ENCODE results near the gene IPCEF1. TPM values are rescaled to one million over a fixed set of nuclear protein-coding genes. Genes with fewer than 3 reads are reported as not detected.
"Not testable (repeated sequence)": the region's sequence is repeated elsewhere in the genome, so short reads cannot be mapped to it uniquely, and the experiment has no call there.

Gene IPCEF1
- total RNA-seq, 2 donors from 2014 or later: 17.6 to 20.4 TPM

DNA sequence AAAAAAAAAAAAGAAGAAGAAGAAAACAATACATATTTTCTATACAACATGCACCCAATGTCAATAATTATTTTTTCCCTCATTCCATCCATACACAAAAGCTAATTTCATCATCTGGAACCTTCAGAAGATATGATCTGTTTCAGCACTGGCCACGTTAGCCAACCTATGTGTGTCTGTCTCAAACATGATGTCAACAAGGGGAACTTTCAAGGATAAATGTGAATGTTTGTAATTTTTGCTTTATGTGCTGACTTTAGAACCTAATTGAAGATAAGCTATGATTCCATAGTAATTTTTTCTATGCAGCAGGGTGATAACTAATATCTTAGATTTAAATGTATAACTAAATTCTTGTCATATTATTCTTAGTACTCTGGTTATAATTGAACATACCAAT lies 37.9 kb downstream of the IPCEF1 start:
- H3K4me1 Mint-ChIP-seq (ENCODE audit: low read depth): peaks cover 13% of the 10 kb centered on the region
- peaks cover 12% of the 10 kb centered on the region for H3K27me3 Mint-ChIP-seq (ENCODE audit: low read depth)
- H3K27ac Mint-ChIP-seq: no peak overlapping the region
- no peak overlapping the region for H3K4me3 Mint-ChIP-seq
- no peak for DNase-seq
- no peaks in the 10 kb centered on the region for H3K36me3 Mint-ChIP-seq (ENCODE audit: insufficient read depth in 2 of 2)
- no peak for ATAC-seq (replicated peaks in 1 of 2)
- H3K9me3 Mint-ChIP-seq: no peaks in the 10 kb centered on the region

- H3K4me1 Mint-ChIP-seq (ENCODE audit: low read depth): peaks cover 13% of the 10 kb centered on the region
- H3K4me3 Mint-ChIP-seq: no peak overlapping the region
- DNase-seq (no peak), ATAC-seq (replicated peaks in 1 of 2) (no peak)
- peaks cover 12% of the 10 kb centered on the region for H3K27me3 Mint-ChIP-seq (ENCODE audit: low read depth)
- H3K9me3 Mint-ChIP-seq: no peaks in the 10 kb centered on the region
- no peak overlapping the region for H3K27ac Mint-ChIP-seq
- H3K36me3 Mint-ChIP-seq (ENCODE audit: insufficient read depth in 2 of 2): no peaks in the 10 kb centered on the region
Observed at GRCh38 chr6:154316131-154316530, 40.5 kb downstream of the IPCEF1 start.

DNA sequence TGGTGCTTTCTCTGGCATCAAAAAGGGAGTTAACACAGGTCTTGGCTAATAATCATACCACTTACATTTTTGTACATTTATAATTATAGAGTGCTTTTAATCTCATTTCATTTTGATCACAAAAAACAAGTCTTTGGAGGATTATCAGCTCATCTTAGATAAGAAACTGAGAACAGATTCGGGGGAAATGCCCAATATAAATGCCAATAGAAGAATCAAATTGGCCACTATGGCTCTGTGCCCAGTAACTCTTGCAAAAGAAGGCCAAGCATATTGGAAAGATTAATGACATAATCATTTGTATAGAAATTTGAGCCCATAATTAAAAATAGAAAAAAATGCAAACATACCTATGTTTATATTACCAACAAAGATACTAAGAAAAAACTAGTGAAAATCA lies 42.5 kb downstream of the IPCEF1 start:
- Mint-ChIP-seq H3K4me3 (no peak overlapping the region), H3K9me3 (peaks cover 0 to 4% of the 10 kb centered on the region in 2 donors)

DNA sequence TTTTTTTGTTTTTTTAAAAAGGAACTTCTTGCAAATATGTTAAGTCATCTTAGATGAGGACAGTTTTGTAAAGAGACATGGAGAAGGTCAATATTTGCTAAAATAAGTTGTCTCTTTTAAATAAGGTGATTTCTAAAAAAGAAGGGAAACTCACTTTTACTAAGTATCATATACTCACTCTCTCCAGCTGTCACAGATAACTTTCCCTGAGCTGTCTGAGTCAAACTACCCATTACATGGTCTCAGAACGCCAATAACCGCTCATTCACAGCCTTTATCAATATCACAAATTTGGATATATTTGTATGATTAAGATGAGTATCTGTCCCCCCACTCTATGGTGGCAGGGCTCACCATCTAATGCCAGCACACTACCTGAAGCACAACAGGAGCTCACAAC lies 47.6 kb downstream of the IPCEF1 start:
- Mint-ChIP-seq H3K9me3 (peaks cover 0 to 4% of the 10 kb centered on the region in 2 donors), H3K4me3 (no peak overlapping the region), H3K27ac (no peak overlapping the region), H3K4me1 (ENCODE audit: low read depth) (peaks cover 5% of the 10 kb centered on the region), H3K36me3 (ENCODE audit: insufficient read depth in 2 of 2) (peaks cover 0 to 6% of the 10 kb centered on the region in 2 donors), H3K27me3 (ENCODE audit: low read depth) (peaks cover 18% of the 10 kb centered on the region)
- no peak for ATAC-seq (replicated peaks in 1 of 2)
- no peak for DNase-seq

More for the DNA sequence above, 42.5 kb downstream of the IPCEF1 start:
- no peak overlapping the region for H3K27ac Mint-ChIP-seq
- peaks cover 0 to 4% of the 10 kb centered on the region in 2 donors for H3K36me3 Mint-ChIP-seq (ENCODE audit: insufficient read depth in 2 of 2)
- H3K4me1 Mint-ChIP-seq (ENCODE audit: low read depth): peaks cover 9% of the 10 kb centered on the region
- no peak for DNase-seq
- no peak for ATAC-seq (replicated peaks in 1 of 2)
- H3K27me3 Mint-ChIP-seq (ENCODE audit: low read depth): peaks cover 20% of the 10 kb centered on the region

- ATAC-seq (replicated peaks in 1 of 2) (no peak), DNase-seq (no peak)
- peaks cover 0 to 4% of the 10 kb centered on the region in 2 donors for H3K9me3 Mint-ChIP-seq
- peaks cover 0 to 6% of the 10 kb centered on the region in 2 donors for H3K36me3 Mint-ChIP-seq (ENCODE audit: insufficient read depth in 2 of 2)
- no peak overlapping the region for H3K4me3 Mint-ChIP-seq
- peaks cover 8% of the 10 kb centered on the region for H3K4me1 Mint-ChIP-seq (ENCODE audit: low read depth)
- H3K27me3 Mint-ChIP-seq (ENCODE audit: low read depth): peaks cover 24% of the 10 kb centered on the region
- no peak overlapping the region for H3K27ac Mint-ChIP-seq
Observed at GRCh38 chr6:154307696-154308425, 48.7 kb downstream of the IPCEF1 start.

- not testable (repeated sequence) for DNase-seq; H3K36me3 Mint-ChIP-seq (ENCODE audit: insufficient read depth in 2 of 2); ATAC-seq (replicated peaks in 1 of 2); H3K27ac Mint-ChIP-seq; H3K4me3 Mint-ChIP-seq; H3K9me3 Mint-ChIP-seq
- peaks cover 15% of the 10 kb centered on the region for H3K4me1 Mint-ChIP-seq (ENCODE audit: low read depth)
- peaks cover 24% of the 10 kb centered on the region for H3K27me3 Mint-ChIP-seq (ENCODE audit: low read depth)
Observed at GRCh38 chr6:154307147-154307546, 49.5 kb downstream of the IPCEF1 start.

DNA sequence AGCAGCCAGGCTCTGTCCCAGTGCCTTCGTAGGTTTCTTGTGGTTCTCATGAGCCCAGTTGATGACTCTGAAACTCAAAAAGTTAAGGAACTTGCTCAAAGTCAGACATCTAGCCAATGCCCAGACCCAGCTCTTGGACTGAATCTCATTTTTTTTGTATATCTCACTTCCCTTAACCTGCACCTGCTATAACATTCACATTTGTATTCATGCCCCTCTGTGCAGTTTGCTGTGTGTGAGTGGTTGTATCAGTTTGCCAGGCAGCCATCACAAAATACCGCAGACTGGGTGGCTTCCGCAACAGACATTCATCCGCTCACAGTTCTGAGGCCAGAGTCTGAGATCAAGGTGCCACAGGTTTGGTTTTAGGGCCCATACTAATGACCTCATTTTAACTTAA lies 49.9 kb downstream of the IPCEF1 start:
- H3K27me3 Mint-ChIP-seq (ENCODE audit: low read depth): peaks cover 24% of the 10 kb centered on the region
- peaks cover 0 to 6% of the 10 kb centered on the region in 2 donors for H3K36me3 Mint-ChIP-seq (ENCODE audit: insufficient read depth in 2 of 2)
- H3K9me3 Mint-ChIP-seq: peaks cover 0 to 4% of the 10 kb centered on the region in 2 donors
- peaks cover 20% of the 10 kb centered on the region for H3K4me1 Mint-ChIP-seq (ENCODE audit: low read depth)
- no peak overlapping the region for H3K4me3 Mint-ChIP-seq
- H3K27ac Mint-ChIP-seq: no peak overlapping the region
- no peak for DNase-seq
- ATAC-seq (replicated peaks in 1 of 2): no peak

DNA sequence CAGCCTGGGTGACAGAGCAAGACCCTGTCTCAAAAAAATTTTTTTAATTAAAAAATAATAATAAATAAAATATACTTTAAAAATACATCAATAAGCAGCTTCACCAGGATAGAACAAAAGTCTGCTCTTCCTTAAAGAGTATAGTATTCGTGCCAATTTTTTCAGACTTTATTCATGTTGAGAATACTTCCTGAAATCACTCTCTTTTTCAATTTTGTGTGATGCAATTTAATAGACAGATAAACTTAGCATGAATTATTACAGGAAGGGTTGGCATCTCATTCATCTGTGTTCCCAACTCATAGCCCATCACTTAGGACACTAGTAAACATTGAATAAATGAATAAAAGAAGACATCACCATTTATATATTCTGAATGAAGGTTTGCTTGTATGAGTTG lies 52.4 kb downstream of the IPCEF1 start:
- H3K27ac Mint-ChIP-seq: no peak overlapping the region
- ATAC-seq (replicated peaks in 1 of 2) (no peak), DNase-seq (no peak)
- peaks cover 19% of the 10 kb centered on the region for H3K4me1 Mint-ChIP-seq (ENCODE audit: low read depth)
- H3K36me3 Mint-ChIP-seq (ENCODE audit: insufficient read depth in 2 of 2): peaks cover 0 to 2% of the 10 kb centered on the region in 2 donors
- no peak overlapping the region for H3K4me3 Mint-ChIP-seq
- H3K27me3 Mint-ChIP-seq (ENCODE audit: low read depth): peaks cover 35% of the 10 kb centered on the region
- H3K9me3 Mint-ChIP-seq: no peaks in the 10 kb centered on the region

- not testable (repeated sequence) for ATAC-seq (replicated peaks in 1 of 2)
Observed at GRCh38 chr6:154303642-154304041, 53.0 kb downstream of the IPCEF1 start.

GRCh38 chr6:154301839-154302752 lies 54.5 kb downstream of the IPCEF1 start:
- Mint-ChIP-seq H3K27me3 (ENCODE audit: low read depth) (peaks cover 32% of the 10 kb centered on the region), H3K27ac (no peak overlapping the region), H3K4me3 (no peak overlapping the region), H3K36me3 (ENCODE audit: insufficient read depth in 2 of 2) (no peaks in the 10 kb centered on the region), H3K9me3 (no peaks in the 10 kb centered on the region), H3K4me1 (ENCODE audit: low read depth) (peaks cover 19% of the 10 kb centered on the region)
- ATAC-seq (replicated peaks in 1 of 2): peak; percentile 95
- DNase-seq: peak; percentile 28 to 45

More at GRCh38 chr6:154303642-154304041, 53.0 kb downstream of the IPCEF1 start:
- peaks cover 35% of the 10 kb centered on the region for H3K27me3 Mint-ChIP-seq (ENCODE audit: low read depth)
- peaks cover 15% of the 10 kb centered on the region for H3K4me1 Mint-ChIP-seq (ENCODE audit: low read depth)
- H3K9me3 Mint-ChIP-seq; H3K36me3 Mint-ChIP-seq (ENCODE audit: insufficient read depth in 2 of 2); H3K4me3 Mint-ChIP-seq; DNase-seq; H3K27ac Mint-ChIP-seq: not testable (repeated sequence)

GRCh38 chr6:154301086-154301625 lies 55.4 kb downstream of the IPCEF1 start:
- peaks cover 19% of the 10 kb centered on the region for H3K4me1 Mint-ChIP-seq (ENCODE audit: low read depth)
- ATAC-seq (replicated peaks in 1 of 2) (no peak), DNase-seq (no peak)
- no peak overlapping the region for H3K27ac Mint-ChIP-seq
- no peaks in the 10 kb centered on the region for H3K36me3 Mint-ChIP-seq (ENCODE audit: insufficient read depth in 2 of 2)
- H3K9me3 Mint-ChIP-seq: no peaks in the 10 kb centered on the region
- H3K27me3 Mint-ChIP-seq (ENCODE audit: low read depth): peaks cover 30% of the 10 kb centered on the region
- H3K4me3 Mint-ChIP-seq: no peak overlapping the region

DNA sequence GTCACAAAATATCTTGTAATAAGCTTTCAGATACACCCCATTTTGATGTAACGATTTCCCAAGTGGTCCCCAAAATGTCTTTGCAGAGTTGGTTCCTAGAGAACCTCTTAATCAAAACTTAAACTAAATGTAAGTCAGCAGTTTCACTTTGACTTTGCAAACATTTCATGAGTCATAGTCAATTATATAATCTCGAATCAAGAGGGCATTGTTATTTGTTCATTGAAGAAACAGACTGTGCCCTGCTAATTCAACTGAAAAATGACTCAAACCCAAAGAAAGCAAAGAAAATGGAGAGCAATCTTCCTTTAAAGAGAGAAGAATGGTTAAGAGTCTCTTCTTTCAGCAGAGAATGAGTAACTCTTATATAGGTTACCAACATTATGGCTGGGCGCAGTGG lies 58.3 kb downstream of the IPCEF1 start:
- H3K27me3 Mint-ChIP-seq (ENCODE audit: low read depth): peaks cover 30% of the 10 kb centered on the region
- H3K36me3 Mint-ChIP-seq (ENCODE audit: insufficient read depth in 2 of 2): no peaks in the 10 kb centered on the region
- peaks cover 19% of the 10 kb centered on the region for H3K4me1 Mint-ChIP-seq (ENCODE audit: low read depth)
- DNase-seq (no peak), ATAC-seq (replicated peaks in 1 of 2) (peak; percentile 27 to 41)
- no peak overlapping the region for H3K4me3 Mint-ChIP-seq
- H3K27ac Mint-ChIP-seq: no peak overlapping the region
- H3K9me3 Mint-ChIP-seq: no peaks in the 10 kb centered on the region

GRCh38 chr6:154297721-154298120 lies 58.9 kb downstream of the IPCEF1 start:
- Mint-ChIP-seq H3K4me1 (ENCODE audit: low read depth) (peaks cover 14% of the 10 kb centered on the region), H3K27me3 (ENCODE audit: low read depth) (peaks cover 30% of the 10 kb centered on the region), H3K36me3 (ENCODE audit: insufficient read depth in 2 of 2) (no peaks in the 10 kb centered on the region)

More at GRCh38 chr6:154297721-154298120, 58.9 kb downstream of the IPCEF1 start:
- DNase-seq (no peak), ATAC-seq (replicated peaks in 1 of 2) (no peak)
- H3K4me3 Mint-ChIP-seq: no peak overlapping the region
- no peaks in the 10 kb centered on the region for H3K9me3 Mint-ChIP-seq
- no peak overlapping the region for H3K27ac Mint-ChIP-seq

Data from activated T-cell treated with anti-CD3 and anti-CD28 coated beads, Interleukin-2, amount 50 U/mL, for 72 hours (primary cell).